Endothelial cell of umbilical vein (primary cell): Measurements from ENCODE around the gene IGSF9. TPM values are rescaled to one million over a fixed set of nuclear protein-coding genes. Genes with fewer than 3 reads are reported as not detected.

Experiments used
- BruUV-seq: library from RNA; stranded (reverse); fragments of 400-500 nt; replicated peaks from 2 replicates; lab custom pipeline; 2021; lab: Mats Ljungman, UMichigan
- CTCF ChIA-PET: fragments of 300-600, 350-600 bp; sonication (Branson Sonifier 250); formaldehyde crosslinking; loops from one replicate; lab custom pipeline; 2021; ENCODE audit warnings: antibody characterized with exemption, inconsistent platforms; lab: Charles Lee
- POLR2A ChIA-PET: fragments of 300-600, 350-600 bp; sonication (Branson Sonifier 250); formaldehyde crosslinking; loops from one replicate; lab custom pipeline; 2021; ENCODE audit warnings: antibody characterized with exemption, inconsistent platforms; lab: Charles Lee
- DNase-seq: peaks from one replicate; pipeline ENCODE4 v3.0.0-alpha.2; 2011; ENCODE audit warnings: low read depth, low spot score
- FAIRE-seq: peaks from 2 replicates; lab custom pipeline; 2011; peaks lifted over from hg19 to GRCh38; lab: Jason Lieb, UNC
- H2AFZ ChIP-seq: 2 replicates; pipeline ENCODE4 v1.6.0; 2012; ENCODE audit warnings: low read depth, low read length, control low read depth, inconsistent platforms
- H3K27ac ChIP-seq: 2 replicates; pipeline ENCODE4 v1.5.1; 2011; ENCODE audit warnings: low read depth, mild to moderate bottlenecking, control low read depth, low read length, moderate library complexity; ENCODE audit not compliant: insufficient read depth
- H3K27me3 ChIP-seq, 2 experiments: 2 replicates each; pipeline versions ENCODE4 v1.6.0 to v1.6.1; 2011; ENCODE audit warnings: low read length in 2 of 2, mixed read lengths in 1 of 2; ENCODE audit not compliant: control insufficient read depth in 2 of 2, insufficient read depth in 2 of 2
- H3K36me3 ChIP-seq, 2 experiments: 2 replicates in 1 of 2; 3 replicates in 1 of 2; pipeline ENCODE4 v1.5.1; 2011; ENCODE audit warnings: low read length in 2 of 2, mild to moderate bottlenecking in 1 of 2, moderate library complexity in 1 of 2; ENCODE audit not compliant: control insufficient read depth in 2 of 2, insufficient read depth in 2 of 2; ENCODE audit errors: extremely low read depth in 1 of 2
- H3K4me1 ChIP-seq: 3 replicates; pipeline ENCODE4 v1.5.1; 2011; ENCODE audit warnings: mild to moderate bottlenecking, low read length; ENCODE audit not compliant: control insufficient read depth, insufficient read depth; ENCODE audit errors: extremely low read depth
- H3K4me2 ChIP-seq: 2 replicates; pipeline ENCODE4 v1.6.1; 2011; ENCODE audit warnings: low read length, control low read depth, mixed read lengths; ENCODE audit not compliant: insufficient read depth
- H3K4me3 ChIP-seq, 3 experiments: fragments of 200-600 bp in 1 of 3; sonication (generic), shearing (Covaris generic) in 1 of 3; replicated peaks in 1 of 3; 2 replicates each; pipeline ENCODE4 v1.5.1; 2011 to 2016; ENCODE audit warnings: control low read depth in 3 of 3, low read length in 3 of 3, mild to moderate bottlenecking in 2 of 3, inconsistent platforms in 1 of 3, low read depth in 1 of 3, moderate library complexity in 1 of 3; ENCODE audit not compliant: insufficient read depth in 1 of 3
- H3K79me2 ChIP-seq: 2 replicates; pipeline ENCODE4 v1.6.0; 2012; ENCODE audit warnings: low read length, inconsistent platforms; ENCODE audit not compliant: control insufficient read depth, insufficient read depth
- H3K9ac ChIP-seq: replicated peaks from 2 replicates; pipeline ENCODE3; 2011; ENCODE audit warnings: low read length, control low read depth; ENCODE audit not compliant: insufficient read depth; ENCODE audit errors: extremely low read depth
- H3K9me1 ChIP-seq: replicated peaks from 3 replicates; pipeline ENCODE4 v1.6.0; 2011; ENCODE audit warnings: mild to moderate bottlenecking, low read length; ENCODE audit not compliant: control insufficient read depth, insufficient read depth; ENCODE audit errors: extremely low read depth
- H3K9me3 ChIP-seq: replicated peaks from 2 replicates; pipeline ENCODE4 v1.5.1; 2012; ENCODE audit warnings: low read length, inconsistent platforms; ENCODE audit not compliant: control insufficient read depth, insufficient read depth
- H4K20me1 ChIP-seq: replicated peaks from 2 replicates; pipeline ENCODE3; 2011; ENCODE audit warnings: mild to moderate bottlenecking, low read length; ENCODE audit not compliant: control insufficient read depth, insufficient read depth; ENCODE audit errors: extremely low read depth
- CTCF ChIP-seq, 2 donors: IDR thresholded peaks; 1 replicate in 1 of 2; 2 replicates in 1 of 2; pipeline ENCODE4 v1.5.1; 2011; ENCODE audit warnings: low read length in 2 of 2, mild to moderate bottlenecking in 2 of 2, moderate library complexity in 2 of 2, control low read depth in 1 of 2, inconsistent platforms in 1 of 2, low read depth in 1 of 2; ENCODE audit not compliant: insufficient read depth in 1 of 2; ENCODE audit errors: extremely low read depth in 1 of 2
- EZH2 ChIP-seq: IDR thresholded peaks from 2 replicates; pipeline ENCODE4 v1.6.1; 2012; ENCODE audit warnings: borderline replicate concordance, low read depth, mild to moderate bottlenecking, moderate library complexity, low read length, inconsistent platforms; ENCODE audit not compliant: severe bottlenecking
- FOS ChIP-seq: IDR thresholded peaks from 2 replicates; pipeline ENCODE4 v1.6.1; 2011; ENCODE audit warnings: mild to moderate bottlenecking, low read length, moderate library complexity, borderline replicate concordance; ENCODE audit not compliant: insufficient read depth
- GATA2 ChIP-seq: IDR thresholded peaks from 2 replicates; pipeline ENCODE4 v1.7.0; 2011; ENCODE audit warnings: low read depth, mild to moderate bottlenecking, moderate library complexity, mixed read lengths, low read length; ENCODE audit not compliant: insufficient read length, insufficient read depth
- JUN ChIP-seq: IDR thresholded peaks from 2 replicates; pipeline ENCODE4 v1.6.1; 2011; ENCODE audit warnings: borderline replicate concordance, low read depth; ENCODE audit not compliant: insufficient read length, insufficient read depth
- MAX ChIP-seq: IDR thresholded peaks from 2 replicates; pipeline ENCODE4 v1.6.1; 2011; ENCODE audit not compliant: insufficient read depth, insufficient read length
- MYC ChIP-seq: IDR thresholded peaks from one replicate; pipeline ENCODE4 v1.6.1; 2011; ENCODE audit warnings: mild to moderate bottlenecking, low read depth, low read length
- POLR2A ChIP-seq: IDR thresholded peaks from 2 replicates; pipeline ENCODE4 v1.6.1; 2012; ENCODE audit warnings: low read depth, mild to moderate bottlenecking, control low read depth, low read length
- POLR2AphosphoS5 ChIP-seq: IDR thresholded peaks from 2 replicates; pipeline ENCODE4 v1.6.1; 2012; ENCODE audit warnings: low read depth, mild to moderate bottlenecking, control low read depth, low read length, moderate library complexity; ENCODE audit not compliant: insufficient read depth
- dilution Hi-C: fragments of 300-500 bp; cut with MboI; formaldehyde crosslinking; loops from one replicate; pipeline ENCODE4 v1.15.0; 2019; ENCODE audit warnings: low sequenced_read_pairs; ENCODE audit not compliant: extremely low pct_ligation_motif_present
- intact Hi-C: fragments of 100-400 bp; cut with micrococcal nuclease; formaldehyde crosslinking; loops from one replicate; pipeline ENCODE4 v1.10.0; 2022
- polyA plus RNA-seq, 4 experiments: library from polyadenylated mRNA; depleted of rRNA in 3 of 4; stranded (reverse) in 3 of 4; unstranded in 1 of 4; fragments of >200 nt; gene quantifications; 2 replicates each; pipeline versions ENCODE4 v1.2.1 to v1.2.3, GENCODE V29; 2011 to 2012; ENCODE audit warnings: missing spikeins in 1 of 4
- total RNA-seq: library from RNA; stranded (reverse); gene quantifications from 2 replicates; pipeline ENCODE4 v1.2.3, GENCODE V29; 2021

IGSF9 gene
- total and polyA plus RNA-seq, 2 donors (not counting 3 experiments of a cell fraction or from before 2014, with no cell fraction given), result 0.15 TPM

- Histone ChIP-seq H3K36me3 (no peaks in the 10 kb centered on the region), H3K4me1 (no peaks in the 10 kb centered on the region), H3K27me3 (no peaks in the 10 kb centered on the region), H3K79me2 (no peaks in the 10 kb centered on the region), H3K9me3 (no peaks in the 10 kb centered on the region), H3K4me3 (no peak overlapping the region), H2AFZ (no peak overlapping the region), H3K9me1 (no peaks in the 10 kb centered on the region), H3K9ac (no peak overlapping the region), H3K27ac (no peak overlapping the region), H4K20me1 (no peaks in the 10 kb centered on the region), H3K4me2 (no peak overlapping the region)
- DNase-seq (no peak), FAIRE-seq (no peak)
- TF ChIP-seq MAX (no peak), EZH2 (no peak), POLR2A (no peak), CTCF (IDR thresholded peaks at IDR 0.05; ENCODE audit: extremely low read depth in 1 of 2, insufficient read depth in 1 of 2, low read depth in 1 of 2, low read length in 2 of 2) (no peak), JUN (no peak), FOS (no peak), MYC (no peak), POLR2AphosphoS5 (no peak), GATA2 (no peak)
- POLR2A ChIA-PET, result no interaction called here
- no TSS peak for BruUV-seq
- dilution Hi-C loops (no loop called here), intact Hi-C loops (no loop called here)
- CTCF ChIA-PET, result interaction anchor here (1.0 to 1.7 kb wide), 7 partner anchors 10 to 107 kb away, joined by 3 to 8 read pairs (median 4); partner anchors contain the start of gene IGSF9
These were observed 44.6 kb downstream of the IGSF9 start for GRCh38 chr1:159900755-159901360.
